ENCODE measurements around the gene PRR23E. TPM values are rescaled to one million over a fixed set of nuclear protein-coding genes. Genes with fewer than 3 reads are reported as not detected.

The PRR23E gene
- total and polyA plus RNA-seq, 10 of the 15 experiments (the other 5 are each of a cell fraction or from before 2014, with no cell fraction given): not detected

DNA sequence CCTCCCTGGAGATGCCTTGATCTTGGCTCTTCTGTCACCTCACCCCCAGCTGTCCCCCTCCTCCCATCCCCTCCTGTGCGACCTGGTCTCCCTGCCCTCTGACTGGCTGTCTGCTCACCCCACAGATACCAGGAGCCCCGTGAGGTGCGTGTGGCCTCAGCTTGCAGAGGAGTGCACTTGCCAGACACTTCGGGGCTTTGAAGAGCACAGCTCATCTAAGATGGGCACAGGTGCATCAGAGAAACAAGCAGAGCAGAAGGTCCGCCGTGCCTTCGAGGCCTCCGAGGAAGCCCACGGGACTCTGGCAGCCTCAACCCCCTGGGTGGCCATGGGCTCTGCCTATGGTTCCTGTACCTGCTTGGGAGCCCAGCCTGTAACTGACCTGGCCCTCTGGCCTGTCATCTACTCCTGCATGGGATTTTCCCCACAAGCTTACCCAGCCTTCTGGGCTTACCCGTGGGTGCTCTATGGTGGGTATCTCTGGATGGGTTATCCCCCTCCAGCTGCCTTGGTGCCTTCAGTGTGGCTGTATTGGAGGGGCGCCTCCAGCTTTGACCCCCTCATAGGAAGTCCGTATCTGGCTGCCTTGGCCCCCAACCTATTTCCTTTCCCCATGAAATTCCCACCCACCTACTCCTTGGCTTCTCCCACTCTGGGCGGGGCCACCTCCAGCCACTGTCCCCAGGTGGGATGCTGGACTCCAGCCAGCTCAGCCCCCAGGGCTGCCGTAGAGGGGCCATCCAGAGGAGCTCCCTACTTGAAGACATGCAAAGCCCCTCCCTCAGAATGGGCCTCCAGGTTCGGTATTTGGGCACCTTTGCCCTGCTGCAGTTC lies 3.8 kb downstream of the PRR23E start:
- CTCF ChIA-PET: no interaction called here
- intact Hi-C loops (cut with micrococcal nuclease; ENCODE audit: unreplicated experiment): no loop called here
- WGBS (ENCODE audit: insufficient coverage, insufficient replicate concordance, low lambda C conversion rate, missing lambda C conversion rate): 19% methylated on average over 11 of the region's 15 CpGs
- H3K4me1 ChIP-seq (ENCODE audit: control insufficient read depth, insufficient read depth, low read length): no peaks in the 10 kb centered on the region
- DNase-seq (ENCODE audit: low read depth, low spot score): no peak
- TF ChIP-seq SPI1 (IDR thresholded peaks at IDR 0.05; ENCODE audit: borderline replicate concordance, insufficient read depth, low read depth, low read length) (no peak), MYC (IDR thresholded peaks at IDR 0.05; ENCODE audit: insufficient read depth, insufficient read length, insufficient replicate concordance, low read length, severe bottlenecking) (no peak)
- RAD21 ChIA-PET (ENCODE audit: unreplicated experiment): interaction anchor here (0.8 to 1.3 kb wide), 2 partner anchors 18 to 168 kb away, joined by 3 read pairs; no protein-coding TSS in a partner anchor
- H3K4me2 ChIP-seq (ENCODE audit: control insufficient read depth, insufficient read depth): no peak overlapping the region
- no peaks in the 10 kb centered on the region for H3K36me3 ChIP-seq (ENCODE audit: control insufficient read depth in 2 of 2, insufficient read depth in 2 of 2, low read length in 1 of 2)
- H3K9me3 ChIP-seq (replicated peaks; ENCODE audit: control insufficient read depth, insufficient read depth, low read length): no peaks in the 10 kb centered on the region; the same call in 2 of the 3 replicates
- no peak for ATAC-seq
- no peaks in the 10 kb centered on the region for H3K79me2 ChIP-seq (ENCODE audit: control insufficient read depth, insufficient read depth, low read length)
- BruUV-seq (replicated peaks): no TSS peak
- FAIRE-seq: no peak
- SMC1A ChIA-PET (ENCODE audit: uncharacterized antibody, unreplicated experiment): interaction anchor here (0.8 to 2.4 kb wide), 3 partner anchors 9 to 100 kb away, joined by 3 to 6 read pairs (median 3); no protein-coding TSS in a partner anchor
- H3K27me3 ChIP-seq (replicated peaks in 1 of 2; ENCODE audit: control insufficient read depth in 2 of 2, insufficient read depth in 2 of 2, low read length in 1 of 2): no peaks in the 10 kb centered on the region
- H3K9ac ChIP-seq (ENCODE audit: control insufficient read depth, insufficient read depth, low read length): no peak overlapping the region
- in situ Hi-C loops (cut with MboI): no loop called here
- POLR2A ChIA-PET: interaction anchor here (1.0 kb wide), 1 partner anchor 14 kb away, joined by 3 read pairs; no protein-coding TSS in a partner anchor
- no peak overlapping the region for H3K4me3 ChIP-seq
- no peak overlapping the region for H2AFZ ChIP-seq (ENCODE audit: control insufficient read depth, low read depth, low read length)
- no peaks in the 10 kb centered on the region for H4K20me1 ChIP-seq (ENCODE audit: control insufficient read depth, insufficient read depth)
- no peak overlapping the region for H3K27ac ChIP-seq (ENCODE audit: control insufficient read depth, insufficient read depth)

DNA sequence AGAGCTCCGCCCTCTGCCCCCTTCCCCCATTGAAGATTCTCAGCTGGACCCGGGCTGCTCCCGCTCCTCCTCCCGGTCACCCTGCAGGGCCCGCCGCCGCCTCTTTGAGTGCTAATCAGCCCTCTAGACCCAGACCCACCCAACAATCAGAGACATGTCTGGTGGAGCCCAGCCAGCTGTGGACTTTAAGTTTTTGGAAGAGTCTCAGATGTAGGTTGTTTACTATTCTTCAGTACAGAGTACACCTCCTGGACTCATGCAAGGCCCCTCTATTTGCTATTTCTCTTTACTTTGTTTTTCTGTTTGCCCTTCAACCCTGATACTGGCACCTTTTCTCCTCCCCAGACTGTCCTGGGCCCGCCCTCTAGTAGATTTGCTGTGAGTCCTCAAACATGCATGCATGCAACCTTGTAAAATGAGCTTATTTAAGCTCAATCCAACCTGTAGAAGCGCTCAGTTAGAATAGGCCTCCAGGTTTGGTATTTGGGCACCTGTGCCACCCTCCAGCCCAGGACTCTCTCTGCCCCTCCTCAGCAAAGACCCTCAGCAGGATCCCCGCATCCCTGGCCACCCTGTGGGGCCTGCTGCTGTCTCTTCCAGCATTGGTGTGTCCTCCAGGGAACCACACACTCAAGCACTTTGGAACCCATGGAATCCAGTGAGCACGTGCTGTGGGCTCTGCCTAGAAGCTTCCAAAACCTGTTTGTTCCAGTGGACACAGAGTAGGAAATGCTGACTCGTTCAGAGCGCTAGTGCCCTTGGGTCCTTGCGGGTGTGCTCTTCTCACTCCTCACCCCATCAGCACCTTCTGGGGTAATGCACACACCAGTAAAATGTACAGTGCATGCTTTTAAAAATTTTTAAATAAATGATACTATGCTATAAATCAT lies 4.6 kb downstream of the PRR23E start:
- CTCF ChIA-PET: no interaction called here
- SMC1A ChIA-PET (ENCODE audit: uncharacterized antibody, unreplicated experiment): interaction anchor here (0.7 to 2.4 kb wide), 6 partner anchors 10 to 99 kb away, joined by 3 to 6 read pairs (median 3); no protein-coding TSS in a partner anchor
- WGBS (ENCODE audit: insufficient coverage, insufficient replicate concordance, low lambda C conversion rate, missing lambda C conversion rate): 43% methylated on average over 14 of the region's 14 CpGs
- no peak for TF ChIP-seq NR2C1 (IDR thresholded peaks at IDR 0.05)
- no peak for TF ChIP-seq BCL11A (IDR thresholded peaks at IDR 0.05; ENCODE audit: low read depth, low read length)
- no peak for TF ChIP-seq WRNIP1 (IDR thresholded peaks at IDR 0.05; ENCODE audit: borderline replicate concordance, low read depth, low read length)
- TF ChIP-seq CEBPZ (IDR thresholded peaks at IDR 0.05; ENCODE audit: low read depth, low read length): no peak
- TF ChIP-seq TCF12 (IDR thresholded peaks at IDR 0.05; ENCODE audit: low read depth, low read length): no peak
- no peak for TF ChIP-seq SPI1 (IDR thresholded peaks at IDR 0.05; ENCODE audit: borderline replicate concordance, insufficient read depth, low read depth, low read length)
- no peak for TF ChIP-seq SMARCA5 (IDR thresholded peaks at IDR 0.05)
- TF ChIP-seq HDAC2 (IDR thresholded peaks at IDR 0.05): no peak
- no peak for TF ChIP-seq NFYA (IDR thresholded peaks at IDR 0.05; ENCODE audit: borderline replicate concordance, low read depth, low read length)
- TF ChIP-seq CBX5 (IDR thresholded peaks at IDR 0.05; ENCODE audit: low read depth): no peak

More for the DNA sequence above, 4.6 kb downstream of the PRR23E start:
- Histone ChIP-seq H2AFZ (ENCODE audit: control insufficient read depth, low read depth, low read length) (no peak overlapping the region), H3K27ac (ENCODE audit: control insufficient read depth, insufficient read depth) (no peak overlapping the region), H3K9ac (ENCODE audit: control insufficient read depth, insufficient read depth, low read length) (no peak overlapping the region), H3K4me1 (ENCODE audit: control insufficient read depth, insufficient read depth, low read length) (no peaks in the 10 kb centered on the region), H3K27me3 (replicated peaks in 1 of 2; ENCODE audit: control insufficient read depth in 2 of 2, insufficient read depth in 2 of 2, low read length in 1 of 2) (no peaks in the 10 kb centered on the region), H3K4me3 (no peak overlapping the region), H3K36me3 (ENCODE audit: control insufficient read depth in 2 of 2, insufficient read depth in 2 of 2, low read length in 1 of 2) (no peaks in the 10 kb centered on the region), H3K9me3 (replicated peaks; ENCODE audit: control insufficient read depth, insufficient read depth, low read length) (no peaks in the 10 kb centered on the region; the same call in 2 of the 3 replicates), H4K20me1 (ENCODE audit: control insufficient read depth, insufficient read depth) (no peaks in the 10 kb centered on the region), H3K79me2 (ENCODE audit: control insufficient read depth, insufficient read depth, low read length) (no peaks in the 10 kb centered on the region), H3K4me2 (ENCODE audit: control insufficient read depth, insufficient read depth) (no peak overlapping the region)
- in situ Hi-C loops (cut with MboI): no loop called here
- DNase-seq (ENCODE audit: low read depth, low spot score) (no peak), FAIRE-seq (no peak), ATAC-seq (no peak)
- RAD21 ChIA-PET (ENCODE audit: unreplicated experiment): interaction anchor here (0.8 to 1.3 kb wide), 2 partner anchors 17 to 167 kb away, joined by 3 read pairs; no protein-coding TSS in a partner anchor
- intact Hi-C loops (cut with micrococcal nuclease; ENCODE audit: unreplicated experiment): no loop called here
- POLR2A ChIA-PET: interaction anchor here (1.0 to 1.4 kb wide), 2 partner anchors 13 to 19 kb away, joined by 3 read pairs; no protein-coding TSS in a partner anchor
- no TSS peak for BruUV-seq (replicated peaks)
